HEK293 (cell line): Measurements from ENCODE around the gene PODN.
A peak's percentile ranks its signal among the peaks of the same experiment; 100 is the strongest.

Experiments
- CTCF ChIA-PET: fragments of 350-600 bp; formaldehyde crosslinking; extraction: SDS; loops from one replicate; lab custom pipeline; 2021; ENCODE audit warnings: antibody characterized with exemption; lab: Yijun Ruan, JAX
- POLR2A ChIA-PET: fragments of 300-600 bp; formaldehyde crosslinking; extraction: SDS; loops from one replicate; lab custom pipeline; 2020; ENCODE audit warnings: antibody characterized with exemption, inconsistent platforms; lab: Yijun Ruan, JAX
- H3K27ac ChIP-seq: fragments of 200-500 bp; sonication (Bioruptor generic); 2 replicates; pipeline ENCODE4 v1.5.1; 2014; ENCODE audit warnings: low read depth, low read length, control low read depth, inconsistent platforms; ENCODE audit errors: extremely low read depth
- H3K36me3 ChIP-seq, 2 experiments: fragments of 200-500 bp in 1 of 2; sonication (Bioruptor generic) in 1 of 2; 1 replicate in 1 of 2; 2 replicates in 1 of 2; pipeline ENCODE4 v1.5.1; 2014 to 2017; ENCODE audit warnings: inconsistent platforms in 2 of 2, low read length in 2 of 2; ENCODE audit not compliant: control insufficient read depth in 2 of 2, insufficient read depth in 1 of 2
- H3K4me1 ChIP-seq: fragments of 200-500 bp; sonication (Bioruptor generic); 2 replicates; pipeline ENCODE4 v1.5.1; 2014; ENCODE audit warnings: mild to moderate bottlenecking, low read length, inconsistent platforms; ENCODE audit not compliant: control insufficient read depth, insufficient read depth
- H3K4me3 ChIP-seq: 2 replicates; pipeline ENCODE4 v1.5.1; 2011; ENCODE audit warnings: low read depth, mild to moderate bottlenecking, control low read depth, low read length, moderate library complexity
- H3K9me3 ChIP-seq: fragments of 200-500 bp; sonication (Bioruptor generic); 2 replicates; pipeline ENCODE4 v1.5.1; 2014; ENCODE audit warnings: low read depth, low read length, inconsistent platforms; ENCODE audit not compliant: control insufficient read depth, insufficient read depth
- FEZF1 ChIP-seq: fragments of 450-650 bp; formaldehyde crosslinking; IDR thresholded peaks from 2 replicates; pipeline ENCODE4 v1.5.1; 2016; ENCODE audit warnings: missing biosample characterization, missing genetic modification characterization
- GLI4 ChIP-seq: fragments of 450-650 bp; formaldehyde crosslinking; IDR thresholded peaks from 2 replicates; pipeline ENCODE4 v1.5.1; 2016; ENCODE audit warnings: missing biosample characterization, missing genetic modification characterization
- HIC1 ChIP-seq: fragments of 450-650 bp; formaldehyde crosslinking; IDR thresholded peaks from 2 replicates; pipeline ENCODE4 v1.5.1; 2016; ENCODE audit warnings: missing biosample characterization, missing genetic modification characterization
- IKZF3 ChIP-seq: fragments of 450-650 bp; IDR thresholded peaks from 2 replicates; pipeline ENCODE4 v1.5.0; 2018; ENCODE audit warnings: missing biosample characterization, mild to moderate bottlenecking, missing genetic modification characterization, moderate library complexity
- MZF1 ChIP-seq: fragments of 450-650 bp; formaldehyde crosslinking; IDR thresholded peaks from 2 replicates; pipeline ENCODE4 v1.5.1; 2017; ENCODE audit warnings: missing biosample characterization, missing genetic modification characterization, borderline replicate concordance
- PRDM1 ChIP-seq: fragments of 450-650 bp; formaldehyde crosslinking; IDR thresholded peaks from 2 replicates; pipeline ENCODE4; 2016; ENCODE audit warnings: missing biosample characterization, missing genetic modification characterization
- TRIM28 ChIP-seq: IDR thresholded peaks from 2 replicates; pipeline ENCODE4 v1.6.1; 2011; ENCODE audit warnings: low read length, control low read depth, borderline replicate concordance
- WT1 ChIP-seq: fragments of 450-650 bp; formaldehyde crosslinking; IDR thresholded peaks from 2 replicates; pipeline ENCODE4 v1.5.1; 2016; ENCODE audit warnings: missing biosample characterization, missing genetic modification characterization
- ZNF140 ChIP-seq: fragments of 450-650 bp; formaldehyde crosslinking; IDR thresholded peaks from 2 replicates; pipeline ENCODE4 v1.5.1; 2016; ENCODE audit warnings: missing biosample characterization, missing genetic modification characterization
- ZNF174 ChIP-seq: fragments of 450-650 bp; formaldehyde crosslinking; IDR thresholded peaks from 2 replicates; pipeline ENCODE4 v1.5.0; 2017; ENCODE audit warnings: missing biosample characterization, mild to moderate bottlenecking, missing genetic modification characterization
- ZNF274 ChIP-seq, 2 experiments: fragments of 200-500 bp in 1 of 2; fragments of 450-650 bp in 1 of 2; sonication (Bioruptor generic) in 1 of 2; formaldehyde crosslinking in 1 of 2; IDR thresholded peaks; 2 replicates each; pipeline versions ENCODE4 v1.5.1 to v1.6.1; 2014 to 2016; ENCODE audit warnings: borderline replicate concordance in 1 of 2, inconsistent platforms in 1 of 2, low read length in 1 of 2, missing biosample characterization in 1 of 2, missing genetic modification characterization in 1 of 2
- ZNF350 ChIP-seq: fragments of 450-650 bp; formaldehyde crosslinking; IDR thresholded peaks from 2 replicates; pipeline ENCODE4 v1.5.0; 2017; ENCODE audit warnings: missing biosample characterization, mild to moderate bottlenecking, missing genetic modification characterization
- ZNF548 ChIP-seq: fragments of 450-650 bp; formaldehyde crosslinking; IDR thresholded peaks from 2 replicates; pipeline ENCODE4 v1.5.1; 2016; ENCODE audit warnings: missing biosample characterization, missing genetic modification characterization
- ZNF654 ChIP-seq: fragments of 450-650 bp; formaldehyde crosslinking; IDR thresholded peaks from 2 replicates; pipeline ENCODE4 v1.5.1; 2016; ENCODE audit warnings: low read depth, missing biosample characterization, missing genetic modification characterization
- ZNF664 ChIP-seq: fragments of 450-650 bp; formaldehyde crosslinking; IDR thresholded peaks from 2 replicates; pipeline ENCODE4 v1.5.1; 2016; ENCODE audit warnings: missing biosample characterization, missing genetic modification characterization
- ZSCAN23 ChIP-seq: fragments of 450-650 bp; formaldehyde crosslinking; IDR thresholded peaks from 2 replicates; pipeline ENCODE4 v1.5.1; 2016; ENCODE audit warnings: missing biosample characterization, missing genetic modification characterization
- TF ChIP-seq, protein P1 (sequence below): fragments of 450-650 bp; formaldehyde crosslinking; IDR thresholded peaks from 2 replicates; pipeline ENCODE4 v1.5.1; 2017; ENCODE audit warnings: missing biosample characterization, missing genetic modification characterization
- TF ChIP-seq, protein P2 (sequence below): fragments of 450-650 bp; formaldehyde crosslinking; IDR thresholded peaks from 2 replicates; pipeline ENCODE4 v1.5.1; 2017; ENCODE audit warnings: missing biosample characterization, missing genetic modification characterization

The PODN gene

DNA sequence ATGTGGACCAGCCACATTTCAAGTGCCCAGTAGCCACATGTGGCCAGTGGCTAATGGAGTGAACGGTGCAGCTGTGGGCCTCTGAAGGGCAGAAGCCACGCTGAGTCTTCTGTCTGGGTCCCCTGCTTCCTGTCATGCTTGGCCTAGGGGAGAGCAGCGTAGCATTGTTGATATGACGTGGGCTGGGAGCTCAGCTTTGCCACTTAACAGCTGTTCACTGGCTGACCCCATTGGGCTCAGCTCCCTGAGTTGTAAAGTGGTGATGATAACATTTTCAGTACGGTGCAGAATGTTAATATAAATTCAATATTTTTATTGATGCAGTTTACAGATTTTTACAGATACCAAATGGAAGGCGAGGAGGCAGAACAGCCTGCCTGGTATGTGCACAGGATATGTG is 4.5 kb downstream of the PODN start:
- POLR2A ChIA-PET: no interaction called here

DNA sequence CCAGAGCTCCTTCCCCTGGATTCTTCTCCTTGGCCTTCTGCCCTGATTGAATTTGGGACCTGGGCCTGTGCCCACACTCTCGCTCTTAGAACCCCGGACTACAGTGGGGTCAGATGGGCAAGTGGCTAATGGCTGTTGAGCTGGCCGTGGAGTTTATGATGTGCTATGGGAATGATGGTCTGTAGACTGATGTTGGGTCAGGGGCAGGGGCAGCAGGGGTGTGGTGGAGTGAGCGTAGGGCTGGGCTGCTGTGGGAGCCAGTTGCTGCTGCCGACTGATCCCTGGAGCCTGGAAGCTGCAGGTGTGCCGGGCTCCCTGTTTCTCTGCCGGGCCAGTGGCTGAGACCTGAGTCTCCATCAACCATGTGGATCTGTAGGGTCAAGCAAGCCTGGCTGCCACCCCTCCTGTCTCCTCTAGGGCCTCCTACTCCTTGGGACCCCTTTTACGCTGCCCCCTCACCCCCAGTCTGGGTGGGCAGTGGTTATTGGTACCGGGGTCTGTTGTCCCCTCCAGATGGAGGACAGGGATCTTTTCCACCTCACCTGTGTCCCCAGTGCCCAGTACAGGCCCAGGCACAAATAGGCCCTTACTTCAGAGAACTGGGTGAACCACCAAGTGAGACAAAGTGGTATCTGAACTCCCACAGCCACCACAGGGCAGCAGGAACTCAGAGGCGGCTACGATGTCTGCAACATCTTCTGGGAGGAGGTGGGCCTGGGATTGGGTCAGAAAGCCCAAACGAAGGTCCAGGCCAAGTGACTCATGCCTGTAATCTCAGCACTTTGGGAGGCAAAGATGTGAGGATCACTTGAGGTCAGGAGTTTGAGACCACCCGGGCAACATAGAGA is 5.1 kb downstream of the PODN start:
- no peaks in the 10 kb centered on the region for H3K9me3 ChIP-seq
- H3K4me3 ChIP-seq: no peak overlapping the region
- H3K36me3 ChIP-seq: no peaks in the 10 kb centered on the region
- ChIA-PET POLR2A (no interaction called here), CTCF (no interaction called here)
- H3K27ac ChIP-seq: no peak overlapping the region
- TF ChIP-seq ZNF654 (tag by site-specific recombination): no peak
- no peak for TF ChIP-seq ZNF548 (tag by site-specific recombination)
- no peak for TF ChIP-seq GLI4 (tag by site-specific recombination)
- TF ChIP-seq WT1 (tag by site-specific recombination): no peak
- TF ChIP-seq PRDM1 (tag by site-specific recombination): no peak
- TF ChIP-seq ZNF274 (IDR thresholded peaks at IDR 0.05; ENCODE audit: low read length): no peak
- TF ChIP-seq ZNF274 (tag by site-specific recombination; IDR thresholded peaks at IDR 0.05; ENCODE audit: borderline replicate concordance): no peak
- no peak for TF ChIP-seq ZNF174
- no peak for TF ChIP-seq IKZF3 (tag by site-specific recombination)
- TF ChIP-seq FEZF1 (tag by site-specific recombination): no peak
- no peak for TF ChIP-seq ZSCAN23 (tag by site-specific recombination)
- TF ChIP-seq ZNF350 (tag by site-specific recombination): no peak
- no peaks in the 10 kb centered on the region for H3K4me1 ChIP-seq

More for the DNA sequence above, 4.5 kb downstream of the PODN start:
- no peak for TF ChIP-seq ZNF140 (tag by site-specific recombination)
- TF ChIP-seq MZF1 (tag by site-specific recombination): no peak
- TF ChIP-seq, protein P1, sequence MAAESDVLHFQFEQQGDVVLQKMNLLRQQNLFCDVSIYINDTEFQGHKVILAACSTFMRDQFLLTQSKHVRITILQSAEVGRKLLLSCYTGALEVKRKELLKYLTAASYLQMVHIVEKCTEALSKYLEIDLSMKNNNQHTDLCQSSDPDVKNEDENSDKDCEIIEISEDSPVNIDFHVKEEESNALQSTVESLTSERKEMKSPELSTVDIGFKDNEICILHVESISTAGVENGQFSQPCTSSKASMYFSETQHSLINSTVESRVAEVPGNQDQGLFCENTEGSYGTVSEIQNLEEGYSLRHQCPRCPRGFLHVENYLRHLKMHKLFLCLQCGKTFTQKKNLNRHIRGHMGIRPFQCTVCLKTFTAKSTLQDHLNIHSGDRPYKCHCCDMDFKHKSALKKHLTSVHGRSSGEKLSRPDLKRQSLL: no peak
- TF ChIP-seq ZNF174: no peak
- Histone ChIP-seq H3K4me1 (no peaks in the 10 kb centered on the region), H3K27ac (no peak overlapping the region), H3K4me3 (no peak overlapping the region), H3K36me3 (no peaks in the 10 kb centered on the region), H3K9me3 (no peaks in the 10 kb centered on the region)
- CTCF ChIA-PET: interaction anchor here (0.7 kb wide), 1 partner anchor 158 kb away, joined by 3 read pairs; no protein-coding TSS in a partner anchor

DNA sequence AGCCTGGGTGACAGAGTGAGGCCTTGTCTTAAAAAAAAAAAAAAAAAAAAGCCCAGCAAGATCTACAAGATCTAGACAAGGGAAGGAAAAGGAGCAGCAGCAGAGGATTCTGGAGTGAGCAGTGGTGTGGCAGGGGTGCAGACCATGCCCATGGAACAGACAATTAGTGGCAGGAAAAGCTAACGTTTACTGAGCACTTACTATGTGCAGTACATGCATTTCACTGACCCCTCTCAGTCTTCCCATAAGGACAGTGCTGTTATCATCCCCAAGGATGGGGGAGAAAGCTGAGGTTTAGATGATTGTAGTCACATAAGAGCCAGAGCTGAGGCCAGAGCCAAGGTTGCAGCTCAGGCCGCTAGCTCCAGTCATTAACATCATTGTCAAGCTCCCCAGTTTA is 5.9 kb downstream of the PODN start:
- Histone ChIP-seq H3K4me1 (no peaks in the 10 kb centered on the region), H3K36me3 (no peaks in the 10 kb centered on the region), H3K9me3 (no peaks in the 10 kb centered on the region), H3K27ac (no peak overlapping the region), H3K4me3 (no peak overlapping the region)
- POLR2A ChIA-PET: interaction anchor here (0.7 kb wide), 1 partner anchor 15 kb away, joined by 5 read pairs; no protein-coding TSS in a partner anchor
- CTCF ChIA-PET: no interaction called here
- TF ChIP-seq TRIM28 (no peak), HIC1 (tag by site-specific recombination) (no peak), ZNF664 (peak; percentile 79), ZNF140 (tag by site-specific recombination) (no peak)
- TF ChIP-seq, protein P2, sequence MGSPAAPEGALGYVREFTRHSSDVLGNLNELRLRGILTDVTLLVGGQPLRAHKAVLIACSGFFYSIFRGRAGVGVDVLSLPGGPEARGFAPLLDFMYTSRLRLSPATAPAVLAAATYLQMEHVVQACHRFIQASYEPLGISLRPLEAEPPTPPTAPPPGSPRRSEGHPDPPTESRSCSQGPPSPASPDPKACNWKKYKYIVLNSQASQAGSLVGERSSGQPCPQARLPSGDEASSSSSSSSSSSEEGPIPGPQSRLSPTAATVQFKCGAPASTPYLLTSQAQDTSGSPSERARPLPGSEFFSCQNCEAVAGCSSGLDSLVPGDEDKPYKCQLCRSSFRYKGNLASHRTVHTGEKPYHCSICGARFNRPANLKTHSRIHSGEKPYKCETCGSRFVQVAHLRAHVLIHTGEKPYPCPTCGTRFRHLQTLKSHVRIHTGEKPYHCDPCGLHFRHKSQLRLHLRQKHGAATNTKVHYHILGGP (tag by site-specific recombination): no peak
